SK-N-SH (cell line): ENCODE measurements around the gene BICC1. TPM values are rescaled to one million over a fixed set of nuclear protein-coding genes. Genes with fewer than 3 reads are reported as not detected.

Experiments
- CTCF ChIA-PET: fragments of 300-600, 350-600 bp; formaldehyde crosslinking; extraction: SDS; loops from one replicate; lab custom pipeline; 2021; lab: Yijun Ruan, JAX
- POLR2A ChIA-PET: fragments of 350-600 bp; sonication (Branson Sonifier 250); formaldehyde crosslinking; extraction: SDS; loops from one replicate; lab custom pipeline; 2020; ENCODE audit warnings: antibody characterized with exemption, inconsistent platforms; lab: Yijun Ruan, JAX
- DNase-seq: peaks from one replicate; pipeline ENCODE4 v3.0.0; 2012
- H2AFZ ChIP-seq: fragments of 200-600 bp; sonication (generic); 2 replicates; pipeline ENCODE4 v1.8.1; 2016; ENCODE audit warnings: antibody characterized with exemption, mild to moderate bottlenecking, low read depth
- H3F3A ChIP-seq: fragments of 200-600 bp; sonication (generic); replicated peaks from 2 replicates; pipeline ENCODE3; 2016; ENCODE audit warnings: antibody characterized with exemption, mild to moderate bottlenecking; ENCODE audit not compliant: insufficient read depth
- H3K27ac ChIP-seq, 2 experiments: fragments of 200-500 bp in 1 of 2; fragments of 200-600 bp in 1 of 2; sonication (Bioruptor generic) in 1 of 2; sonication (generic), shearing (Covaris generic) in 1 of 2; 2 replicates each; pipeline versions ENCODE4 v1.5.1 to v1.6.1; 2014 to 2016; ENCODE audit warnings: low read depth in 2 of 2, inconsistent platforms in 1 of 2, low read length in 1 of 2, mild to moderate bottlenecking in 1 of 2, mixed read lengths in 1 of 2
- H3K27me3 ChIP-seq: fragments of 200-600 bp; sonication (generic), shearing (Covaris generic); 2 replicates; pipeline ENCODE4 v1.6.1; 2016; ENCODE audit warnings: mixed run types; ENCODE audit not compliant: insufficient read depth
- H3K36me3 ChIP-seq, 2 experiments: fragments of 200-500 bp in 1 of 2; fragments of 200-600 bp in 1 of 2; sonication (Bioruptor generic) in 1 of 2; sonication (generic) in 1 of 2; replicated peaks in 1 of 2; 2 replicates each; pipeline versions ENCODE3 to v1.5.1; 2014 to 2016; ENCODE audit warnings: low read length in 1 of 2, mild to moderate bottlenecking in 1 of 2; ENCODE audit not compliant: insufficient read depth in 2 of 2, control insufficient read depth in 1 of 2
- H3K4me1 ChIP-seq, 2 experiments: fragments of 200-500 bp in 1 of 2; fragments of 200-600 bp in 1 of 2; sonication (Bioruptor generic) in 1 of 2; sonication (generic), shearing (Covaris generic) in 1 of 2; 2 replicates each; pipeline versions ENCODE4 v1.5.1 to v1.6.1; 2014 to 2016; ENCODE audit warnings: low read depth in 1 of 2, low read length in 1 of 2, mixed run types in 1 of 2; ENCODE audit not compliant: insufficient read depth in 2 of 2, control insufficient read depth in 1 of 2
- H3K4me2 ChIP-seq: fragments of 200-600 bp; sonication (generic), shearing (Covaris generic); 2 replicates; pipeline ENCODE4 v1.6.1; 2017; ENCODE audit warnings: mixed run types
- H3K4me3 ChIP-seq, 2 experiments: fragments of 200-500 bp in 1 of 2; fragments of 200-600 bp in 1 of 2; sonication (Bioruptor generic) in 1 of 2; sonication (generic), shearing (Covaris generic) in 1 of 2; 2 replicates each; pipeline versions ENCODE4 v1.5.1 to v1.8.1; 2014 to 2016; ENCODE audit warnings: low read depth in 2 of 2, inconsistent platforms in 1 of 2, low read length in 1 of 2, mild to moderate bottlenecking in 1 of 2, mixed read lengths in 1 of 2, moderate library complexity in 1 of 2
- H3K79me2 ChIP-seq: fragments of 200-600 bp; sonication (generic); 2 replicates; pipeline ENCODE4 v1.8.1; 2017; ENCODE audit warnings: mild to moderate bottlenecking; ENCODE audit not compliant: insufficient read depth
- H3K9ac ChIP-seq: fragments of 200-600 bp; sonication (generic); 2 replicates; pipeline ENCODE4 v1.6.1; 2017; ENCODE audit warnings: mixed run types
- H3K9me2 ChIP-seq: fragments of 200-600 bp; sonication (generic); 2 replicates; pipeline ENCODE4 v1.6.1; 2017; ENCODE audit warnings: mixed run types
- H3K9me3 ChIP-seq: fragments of 200-600 bp; sonication (generic); 2 replicates; pipeline ENCODE4 v1.6.1; 2017; ENCODE audit warnings: mixed run types, mild to moderate bottlenecking, moderate library complexity
- H4K20me1 ChIP-seq: fragments of 200-600 bp; sonication (generic); 2 replicates; pipeline ENCODE4 v1.6.1; 2017; ENCODE audit warnings: mild to moderate bottlenecking, mixed run types; ENCODE audit not compliant: insufficient read depth
- ELF1 ChIP-seq: IDR thresholded peaks from 2 replicates; pipeline ENCODE4 v1.4.0; 2012
- EP300 ChIP-seq, 2 experiments: IDR thresholded peaks; 2 replicates each; pipeline versions ENCODE4 v1.4.0 to v1.6.1; 2012; ENCODE audit warnings: borderline replicate concordance in 1 of 2, low read depth in 1 of 2, low read length in 1 of 2
- EZH2phosphoT487 ChIP-seq: fragments of 200-600 bp; sonication (generic); IDR thresholded peaks from 2 replicates; pipeline ENCODE4 v1.6.1; 2017; ENCODE audit warnings: low read depth, mixed run types, mild to moderate bottlenecking, antibody characterized with exemption, moderate library complexity, borderline replicate concordance
- FOSL2 ChIP-seq: IDR thresholded peaks from 2 replicates; pipeline ENCODE4 v1.4.0; 2012; ENCODE audit warnings: low read depth, mild to moderate bottlenecking, moderate library complexity, borderline replicate concordance
- FOXJ3 ChIP-seq: sonication (generic); formaldehyde crosslinking; IDR thresholded peaks from 2 replicates; pipeline ENCODE4 v1.5.1; 2020; ENCODE audit warnings: mild to moderate bottlenecking, missing genetic modification reagents
- FOXM1 ChIP-seq: IDR thresholded peaks from 2 replicates; pipeline ENCODE4 v1.4.0; 2012; ENCODE audit warnings: low read depth, mild to moderate bottlenecking
- JUND ChIP-seq: IDR thresholded peaks from 2 replicates; pipeline ENCODE4 v1.4.0; 2012
- MEF2A ChIP-seq: IDR thresholded peaks from 2 replicates; pipeline ENCODE4 v1.4.0; 2012; ENCODE audit warnings: low read depth, borderline replicate concordance
- NFIC ChIP-seq: IDR thresholded peaks from 2 replicates; pipeline ENCODE4 v1.4.0; 2012; ENCODE audit warnings: borderline replicate concordance
- POLR2AphosphoS5 ChIP-seq: IDR thresholded peaks from 2 replicates; pipeline ENCODE4 v1.6.1; 2012; ENCODE audit warnings: low read depth, low read length
- RAD21 ChIP-seq: IDR thresholded peaks from 2 replicates; pipeline ENCODE4 v1.6.1; 2012; ENCODE audit warnings: mild to moderate bottlenecking, low read length
- RXRA ChIP-seq: IDR thresholded peaks from 2 replicates; pipeline ENCODE4 v1.4.0; 2012; ENCODE audit warnings: low read depth, mild to moderate bottlenecking, borderline replicate concordance
- TCF12 ChIP-seq: IDR thresholded peaks from 2 replicates; pipeline ENCODE4 v1.4.0; 2012
- TEAD4 ChIP-seq: IDR thresholded peaks from 2 replicates; pipeline ENCODE4 v1.4.0; 2012; ENCODE audit warnings: mild to moderate bottlenecking, borderline replicate concordance; ENCODE audit not compliant: insufficient read depth
- YY1 ChIP-seq: IDR thresholded peaks from 2 replicates; pipeline ENCODE4 v1.4.0; 2012; ENCODE audit warnings: low read depth, mild to moderate bottlenecking
- WGBS: methylation state at CpG from one replicate; pipeline ENCODE4 v1.1.6; 2017; ENCODE audit warnings: low lambda C conversion rate; 5-methylcytosine and 5-hydroxymethylcytosine counted together
- polyA plus RNA-seq, 3 experiments: library from polyadenylated mRNA; depleted of rRNA; stranded (reverse); fragments of >200 nt; gene quantifications; 2 replicates each; pipeline ENCODE4 v1.2.3, GENCODE V29; 2012
- TF ChIP-seq, protein P1 (sequence below): IDR thresholded peaks from 2 replicates; pipeline ENCODE4 v1.4.0; 2012; ENCODE audit warnings: low read depth
- TF ChIP-seq, protein P2 (sequence below): IDR thresholded peaks from 2 replicates; pipeline ENCODE4; 2012
- TF ChIP-seq, protein P3 (sequence below): IDR thresholded peaks from 2 replicates; pipeline ENCODE4 v1.6.1; 2012; ENCODE audit warnings: mild to moderate bottlenecking, low read depth, low read length, moderate library complexity
- TF ChIP-seq, protein P4 (sequence below): IDR thresholded peaks from 2 replicates; pipeline ENCODE4 v1.4.0; 2012; ENCODE audit warnings: low read depth, borderline replicate concordance

Gene BICC1
- polyA plus RNA-seq, 1 of the 3 experiments (the other 2 are of a cell fraction): 1.5 TPM

DNA sequence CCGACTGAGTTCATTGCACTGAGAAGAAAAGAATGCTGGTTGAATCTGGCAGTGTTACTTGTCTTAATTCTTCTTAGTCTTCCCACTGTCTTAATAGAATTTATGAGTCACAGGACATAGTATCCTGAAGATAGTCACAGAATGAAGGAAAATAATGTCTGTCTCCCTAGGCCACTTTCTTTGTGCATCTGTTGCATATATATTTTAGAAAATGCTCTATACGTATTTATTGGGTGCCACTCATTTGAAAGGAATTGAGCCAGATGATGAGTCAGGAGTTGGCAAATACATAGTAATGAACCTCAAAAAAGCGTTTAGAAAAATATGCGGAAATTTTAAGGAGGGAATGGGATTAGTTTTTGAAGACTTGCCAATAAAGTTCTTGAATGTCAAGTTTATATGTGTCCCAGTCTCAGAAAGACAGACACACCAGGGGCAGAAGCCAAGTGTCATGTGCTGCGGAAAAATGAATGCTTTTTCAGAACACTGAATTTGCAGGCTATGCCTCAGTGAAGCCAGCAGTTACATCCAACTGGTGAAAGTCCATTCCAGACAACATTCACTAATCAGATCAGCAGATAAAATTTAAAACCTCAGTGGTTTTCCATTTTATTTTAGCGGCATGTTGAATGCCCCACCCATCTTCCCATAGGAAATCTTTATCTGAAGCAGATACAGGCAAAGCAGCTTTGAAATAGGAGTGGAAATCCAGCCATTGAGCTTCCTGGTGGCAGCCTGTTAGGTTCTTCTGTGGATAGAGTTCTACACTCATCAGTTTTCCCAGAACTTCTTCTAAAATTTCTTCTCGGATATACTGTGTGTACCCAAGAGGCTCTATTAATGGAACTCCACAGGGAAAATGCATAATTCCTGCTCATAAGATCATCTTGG, 308.4 kb downstream of the BICC1 start:
- peak overlapping the region; percentile 23; the same call in 1 of the 2 replicates for H3K4me2 ChIP-seq
- no peaks in the 10 kb centered on the region for H3K9me3 ChIP-seq
- H2AFZ ChIP-seq: peak overlapping the region; percentile 38; the same call in 1 of the 2 replicates
- DNase-seq: no peak
- H3K4me3 ChIP-seq: no peak overlapping the region
- H3F3A ChIP-seq: peaks cover 20% of the 10 kb centered on the region
- H3K27ac ChIP-seq: peak overlapping the region; percentile 71 to 76
- peak overlapping the region; percentile 19; the same call in 1 of the 2 replicates for H3K9ac ChIP-seq
- no peaks in the 10 kb centered on the region for H4K20me1 ChIP-seq
- TF ChIP-seq RAD21 (no peak), YY1 (0 out of 2 replicates have a peak, but pooled peaks have one; percentile 47), JUND (peak; percentile 77; the same call in 1 of the 2 replicates), FOSL2 (peak; percentile 69), FOXJ3 (CRISPR knock-in tag) (no peak), EP300 (IDR thresholded peaks at IDR 0.05; ENCODE audit: borderline replicate concordance in 1 of 2, low read depth in 1 of 2, low read length in 1 of 2) (peak in 1 of 2 experiments; percentile 81; a peak in 1 of 4 replicates), RXRA (no peak; the same call in 1 of the 2 replicates), FOXM1 (peak; percentile 69; the same call in 1 of the 2 replicates), POLR2AphosphoS5 (no peak), ELF1 (peak; percentile 73; the same call in 1 of the 2 replicates), TCF12 (peak; percentile 86), TEAD4 (peak; percentile 62; the same call in 1 of the 2 replicates), MEF2A (peak; percentile 43; the same call in 1 of the 2 replicates), NFIC (peak; percentile 96), EZH2phosphoT487 (no peak)
- TF ChIP-seq, protein P1, sequence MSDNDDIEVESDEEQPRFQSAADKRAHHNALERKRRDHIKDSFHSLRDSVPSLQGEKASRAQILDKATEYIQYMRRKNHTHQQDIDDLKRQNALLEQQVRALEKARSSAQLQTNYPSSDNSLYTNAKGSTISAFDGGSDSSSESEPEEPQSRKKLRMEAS: peak; percentile 29
- TF ChIP-seq, protein P2, sequence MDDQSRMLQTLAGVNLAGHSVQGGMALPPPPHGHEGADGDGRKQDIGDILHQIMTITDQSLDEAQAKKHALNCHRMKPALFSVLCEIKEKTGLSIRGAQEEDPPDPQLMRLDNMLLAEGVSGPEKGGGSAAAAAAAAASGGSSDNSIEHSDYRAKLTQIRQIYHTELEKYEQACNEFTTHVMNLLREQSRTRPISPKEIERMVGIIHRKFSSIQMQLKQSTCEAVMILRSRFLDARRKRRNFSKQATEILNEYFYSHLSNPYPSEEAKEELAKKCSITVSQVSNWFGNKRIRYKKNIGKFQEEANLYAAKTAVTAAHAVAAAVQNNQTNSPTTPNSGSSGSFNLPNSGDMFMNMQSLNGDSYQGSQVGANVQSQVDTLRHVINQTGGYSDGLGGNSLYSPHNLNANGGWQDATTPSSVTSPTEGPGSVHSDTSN: peak; percentile 62
- TF ChIP-seq, protein P3, sequence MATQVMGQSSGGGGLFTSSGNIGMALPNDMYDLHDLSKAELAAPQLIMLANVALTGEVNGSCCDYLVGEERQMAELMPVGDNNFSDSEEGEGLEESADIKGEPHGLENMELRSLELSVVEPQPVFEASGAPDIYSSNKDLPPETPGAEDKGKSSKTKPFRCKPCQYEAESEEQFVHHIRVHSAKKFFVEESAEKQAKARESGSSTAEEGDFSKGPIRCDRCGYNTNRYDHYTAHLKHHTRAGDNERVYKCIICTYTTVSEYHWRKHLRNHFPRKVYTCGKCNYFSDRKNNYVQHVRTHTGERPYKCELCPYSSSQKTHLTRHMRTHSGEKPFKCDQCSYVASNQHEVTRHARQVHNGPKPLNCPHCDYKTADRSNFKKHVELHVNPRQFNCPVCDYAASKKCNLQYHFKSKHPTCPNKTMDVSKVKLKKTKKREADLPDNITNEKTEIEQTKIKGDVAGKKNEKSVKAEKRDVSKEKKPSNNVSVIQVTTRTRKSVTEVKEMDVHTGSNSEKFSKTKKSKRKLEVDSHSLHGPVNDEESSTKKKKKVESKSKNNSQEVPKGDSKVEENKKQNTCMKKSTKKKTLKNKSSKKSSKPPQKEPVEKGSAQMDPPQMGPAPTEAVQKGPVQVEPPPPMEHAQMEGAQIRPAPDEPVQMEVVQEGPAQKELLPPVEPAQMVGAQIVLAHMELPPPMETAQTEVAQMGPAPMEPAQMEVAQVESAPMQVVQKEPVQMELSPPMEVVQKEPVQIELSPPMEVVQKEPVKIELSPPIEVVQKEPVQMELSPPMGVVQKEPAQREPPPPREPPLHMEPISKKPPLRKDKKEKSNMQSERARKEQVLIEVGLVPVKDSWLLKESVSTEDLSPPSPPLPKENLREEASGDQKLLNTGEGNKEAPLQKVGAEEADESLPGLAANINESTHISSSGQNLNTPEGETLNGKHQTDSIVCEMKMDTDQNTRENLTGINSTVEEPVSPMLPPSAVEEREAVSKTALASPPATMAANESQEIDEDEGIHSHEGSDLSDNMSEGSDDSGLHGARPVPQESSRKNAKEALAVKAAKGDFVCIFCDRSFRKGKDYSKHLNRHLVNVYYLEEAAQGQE: no peak
- TF ChIP-seq, protein P4, sequence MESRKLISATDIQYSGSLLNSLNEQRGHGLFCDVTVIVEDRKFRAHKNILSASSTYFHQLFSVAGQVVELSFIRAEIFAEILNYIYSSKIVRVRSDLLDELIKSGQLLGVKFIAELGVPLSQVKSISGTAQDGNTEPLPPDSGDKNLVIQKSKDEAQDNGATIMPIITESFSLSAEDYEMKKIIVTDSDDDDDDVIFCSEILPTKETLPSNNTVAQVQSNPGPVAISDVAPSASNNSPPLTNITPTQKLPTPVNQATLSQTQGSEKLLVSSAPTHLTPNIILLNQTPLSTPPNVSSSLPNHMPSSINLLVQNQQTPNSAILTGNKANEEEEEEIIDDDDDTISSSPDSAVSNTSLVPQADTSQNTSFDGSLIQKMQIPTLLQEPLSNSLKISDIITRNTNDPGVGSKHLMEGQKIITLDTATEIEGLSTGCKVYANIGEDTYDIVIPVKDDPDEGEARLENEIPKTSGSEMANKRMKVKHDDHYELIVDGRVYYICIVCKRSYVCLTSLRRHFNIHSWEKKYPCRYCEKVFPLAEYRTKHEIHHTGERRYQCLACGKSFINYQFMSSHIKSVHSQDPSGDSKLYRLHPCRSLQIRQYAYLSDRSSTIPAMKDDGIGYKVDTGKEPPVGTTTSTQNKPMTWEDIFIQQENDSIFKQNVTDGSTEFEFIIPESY: no peak
- ChIA-PET POLR2A (no interaction called here), CTCF (no interaction called here)
- peaks cover 15 to 17% of the 10 kb centered on the region in 2 experiments for H3K36me3 ChIP-seq
- H3K79me2 ChIP-seq: no peaks in the 10 kb centered on the region
- peaks cover 8 to 25% of the 10 kb centered on the region in 2 experiments for H3K4me1 ChIP-seq
- H3K9me2 ChIP-seq: no peaks in the 10 kb centered on the region
- 26% methylated on average over 7 of the region's 7 CpGs for WGBS
- no peaks in the 10 kb centered on the region for H3K27me3 ChIP-seq
